Activated CD4-positive, alpha-beta T cell treated with anti-CD3 and anti-CD28 coated beads for 48 hours (primary cell): ENCODE data around the gene TRIM43B.
"Not testable (repeated sequence)": the region's sequence is repeated elsewhere in the genome, so short reads cannot be mapped to it uniquely, and the experiment has no call there.

ENCODE experiments used
- DNase-seq: peaks from one replicate; pipeline ENCODE4 v3.0.0-alpha.2; 2020

Gene TRIM43B

GRCh38 chr2:95484654-95485053, at the start of gene TRIM43B:
TRIM43B (minus strand) TSS chr2:95484754; CDS start chr2:95482714, 2,040 bp downstream.
- not testable (repeated sequence) for DNase-seq

- DNase-seq = peak; percentile 28
Observed at GRCh38 chr2:95531254-95531771, 46.8 kb upstream of the TRIM43B start.

GRCh38 chr2:95530734-95531133, 46.2 kb upstream of the TRIM43B start:
- peak; percentile 71 for DNase-seq

GRCh38 chr2:95526360-95527341, 42.1 kb upstream of the TRIM43B start:
- peak; percentile 73 for DNase-seq

- no peak for DNase-seq
Observed at GRCh38 chr2:95525294-95526035, 40.9 kb upstream of the TRIM43B start.

GRCh38 chr2:95524195-95524594, 39.6 kb upstream of the TRIM43B start:
- no peak for DNase-seq

- no peak for DNase-seq
Observed at GRCh38 chr2:95514718-95515117, 30.2 kb upstream of the TRIM43B start.

GRCh38 chr2:95514226-95514625, 29.7 kb upstream of the TRIM43B start:
- not testable (repeated sequence) for DNase-seq

- DNase-seq = no peak
Observed at GRCh38 chr2:95509408-95509807, 24.9 kb upstream of the TRIM43B start.

- no peak for DNase-seq
Observed at GRCh38 chr2:95505222-95505621, 20.7 kb upstream of the TRIM43B start.

GRCh38 chr2:95500854-95501253, 16.3 kb upstream of the TRIM43B start:
- DNase-seq = no peak

GRCh38 chr2:95492076-95492475, 7.5 kb upstream of the TRIM43B start:
- not testable (repeated sequence) for DNase-seq

GRCh38 chr2:95475025-95475424, 9.5 kb downstream of the TRIM43B start:
- DNase-seq = not testable (repeated sequence)

GRCh38 chr2:95467984-95468383, 16.6 kb downstream of the TRIM43B start:
- not testable (repeated sequence) for DNase-seq

- DNase-seq = not testable (repeated sequence)
Observed at GRCh38 chr2:95466572-95466971, 18.0 kb downstream of the TRIM43B start.

GRCh38 chr2:95463292-95463691, 21.3 kb downstream of the TRIM43B start:
- not testable (repeated sequence) for DNase-seq

GRCh38 chr2:95445317-95445716, 39.2 kb downstream of the TRIM43B start:
- not testable (repeated sequence) for DNase-seq

GRCh38 chr2:95442474-95443099, 42.0 kb downstream of the TRIM43B start:
- DNase-seq = not testable (repeated sequence)

GRCh38 chr2:95435872-95436209, 48.7 kb downstream of the TRIM43B start:
- DNase-seq = not testable (repeated sequence)

- not testable (repeated sequence) for DNase-seq
Observed at GRCh38 chr2:95435162-95435871, 49.2 kb downstream of the TRIM43B start.

GRCh38 chr2:95434507-95435076, 50.0 kb downstream of the TRIM43B start:
- DNase-seq = not testable (repeated sequence)

- DNase-seq = not testable (repeated sequence)
Observed at GRCh38 chr2:95433973-95434372, 50.6 kb downstream of the TRIM43B start.
